Medulla oblongata (tissue), 1 donor: ENCODE results near the gene UNC5C.
A peak's percentile ranks its signal among the peaks of the same experiment; 100 is the strongest.

Source experiments
- DNase-seq: peaks from one replicate; pipeline ENCODE4 v3.0.0-alpha.2; 2015; ENCODE audit errors: extremely low spot score

The UNC5C gene

GRCh38 chr4:95124906-95125504 is 423.8 kb downstream of the UNC5C start:
- peak; percentile 75 for DNase-seq

- DNase-seq, result no peak
Measured at GRCh38 chr4:95122001-95122400, 426.8 kb downstream of the UNC5C start.

GRCh38 chr4:95120456-95120855 is 428.3 kb downstream of the UNC5C start:
- no peak for DNase-seq

- no peak for DNase-seq
Measured at GRCh38 chr4:95118497-95118896, 430.3 kb downstream of the UNC5C start.

- DNase-seq, result no peak
Measured at GRCh38 chr4:95114521-95114920, 434.3 kb downstream of the UNC5C start.
